Stimulated activated CD8-positive, alpha-beta memory T cell treated with anti-CD3 and anti-CD28 coated beads, Interleukin-7, amount 100 ng/mL, for 24 hours (primary cell): ENCODE results near the gene ZBTB8A.

Experiments used
- DNase-seq: peaks from one replicate; pipeline ENCODE4 v3.0.0-alpha.2; 2020; ENCODE audit warnings: low read depth

The ZBTB8A gene

GRCh38 chr1:32652244-32652962 is 113.2 kb downstream of the ZBTB8A start:
- DNase-seq = no peak
